NT2/D1 (cell line): ENCODE results near the gene NOC2L.

ENCODE experiments used
- SUZ12 ChIP-seq: IDR thresholded peaks from 2 replicates; pipeline ENCODE4 v1.6.1; 2011; ENCODE audit not compliant: insufficient read length, insufficient read depth; ENCODE audit errors: extremely low read depth
- YY1 ChIP-seq: IDR thresholded peaks from 2 replicates; pipeline ENCODE4 v1.6.1; 2011; ENCODE audit not compliant: insufficient read length, insufficient read depth
- ZNF274 ChIP-seq: IDR thresholded peaks from 2 replicates; pipeline ENCODE4 v1.6.1; 2011; ENCODE audit warnings: mild to moderate bottlenecking, low read depth, low read length

DNA sequence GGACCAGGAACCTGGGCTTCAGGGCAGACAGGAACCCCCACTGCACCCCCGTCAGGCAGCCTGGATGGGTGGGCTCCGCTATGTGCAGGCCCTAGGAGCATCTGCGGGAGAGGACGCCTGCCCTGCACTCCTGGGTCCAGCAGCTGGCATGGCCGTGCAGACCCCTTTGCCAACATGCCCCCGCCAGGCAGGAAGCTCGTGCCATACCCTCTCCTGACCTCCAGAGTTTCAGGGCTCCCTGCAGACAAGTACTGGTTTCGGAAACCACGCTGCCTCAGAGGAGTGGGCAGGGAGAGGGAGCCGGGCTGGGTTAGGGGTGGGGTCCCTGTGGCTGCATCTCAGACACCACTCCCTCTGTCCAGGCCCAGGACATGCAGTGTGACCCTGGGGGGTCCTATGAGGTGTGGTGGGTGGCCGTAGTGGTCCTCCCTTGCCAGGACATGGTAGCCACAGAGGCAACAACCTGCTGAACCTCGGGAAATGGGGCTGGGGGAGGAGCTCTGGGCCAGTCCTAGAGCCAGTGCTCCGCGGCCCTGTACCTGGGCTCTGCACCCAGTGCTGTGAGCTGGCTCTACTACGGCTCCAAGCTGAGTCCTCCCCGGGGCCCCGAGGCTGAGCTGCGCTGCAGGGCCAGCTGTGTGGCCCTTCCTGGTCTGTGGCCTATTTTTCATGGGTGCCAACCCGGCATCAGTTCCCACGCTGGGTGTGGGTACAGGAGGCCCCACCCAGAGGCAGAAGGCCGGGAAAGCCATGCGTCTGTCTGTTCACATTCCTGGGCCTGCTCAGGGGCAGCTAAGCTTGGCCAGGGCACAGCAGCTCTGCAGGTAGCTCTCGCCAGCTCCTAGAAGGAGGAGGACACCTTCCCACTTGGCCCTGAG is 8.6 kb upstream of the NOC2L start:
- no peak for TF ChIP-seq ZNF274
- TF ChIP-seq YY1 = no peak
- no peak for TF ChIP-seq SUZ12
